HL-60/S4 treated with phorbol 12-myristate 13-acetate at 8.2 ng/mL for 4 days and 3 days (cell line): ENCODE data around the gene TOP3B.

Experiments
- in situ Hi-C: fragments of 300-500 bp; cut with MboI; formaldehyde crosslinking; loops from 2 replicates; pipeline ENCODE4 v1.15.0; 2022; ENCODE audit warnings: low sequenced_read_pairs

Gene TOP3B

GRCh38 chr22:21982338-21982965 lies at the start of gene TOP3B:
TSS of gene TOP3B (minus strand) at chr22:21982787. CDS start at chr22:21975709, 7,078 bp downstream.
- in situ Hi-C loops, result no loop called here

- in situ Hi-C loops, result no loop called here
Observed at GRCh38 chr22:22031183-22031945, 48.8 kb upstream of the TOP3B start.

GRCh38 chr22:22030493-22031182 lies 48.1 kb upstream of the TOP3B start:
- in situ Hi-C loops, result no loop called here

- in situ Hi-C loops, result no loop called here
Observed at GRCh38 chr22:22027955-22028354, 45.4 kb upstream of the TOP3B start.

- in situ Hi-C loops, result no loop called here
Observed at GRCh38 chr22:22026157-22026831, 43.7 kb upstream of the TOP3B start.

- in situ Hi-C loops, result no loop called here
Observed at GRCh38 chr22:22025320-22026156, 43.0 kb upstream of the TOP3B start.

GRCh38 chr22:22024440-22024839 lies 41.9 kb upstream of the TOP3B start:
- in situ Hi-C loops, result no loop called here

GRCh38 chr22:22023581-22024137 lies 41.1 kb upstream of the TOP3B start:
- in situ Hi-C loops, result no loop called here

- in situ Hi-C loops, result no loop called here
Observed at GRCh38 chr22:22022947-22023534, 40.5 kb upstream of the TOP3B start.

GRCh38 chr22:22022255-22022840 lies 39.8 kb upstream of the TOP3B start:
- in situ Hi-C loops, result no loop called here

GRCh38 chr22:22021162-22021750 lies 38.7 kb upstream of the TOP3B start:
- in situ Hi-C loops, result no loop called here

GRCh38 chr22:22020425-22020852 lies 37.9 kb upstream of the TOP3B start:
- in situ Hi-C loops, result no loop called here

GRCh38 chr22:22019659-22020424 lies 37.3 kb upstream of the TOP3B start:
- in situ Hi-C loops, result no loop called here

- in situ Hi-C loops, result no loop called here
Observed at GRCh38 chr22:22018825-22019658, 36.5 kb upstream of the TOP3B start.

- in situ Hi-C loops, result no loop called here
Observed at GRCh38 chr22:22015631-22016030, 33.0 kb upstream of the TOP3B start.

GRCh38 chr22:22014285-22014659 lies 31.7 kb upstream of the TOP3B start:
- in situ Hi-C loops, result no loop called here

- in situ Hi-C loops, result no loop called here
Observed at GRCh38 chr22:22013559-22014284, 31.1 kb upstream of the TOP3B start.
